ENCODE results near the gene DCBLD1. TPM values are rescaled to one million over a fixed set of nuclear protein-coding genes. Genes with fewer than 3 reads are reported as not detected.

DCBLD1 gene
- total RNA-seq, 1 experiment from 2014 or later, result 19.5 TPM

- TF ChIP-seq SIN3A (IDR thresholded peaks at IDR 0.05; ENCODE audit: low read depth) (no peak), SRF (IDR thresholded peaks at IDR 0.05; ENCODE audit: low read depth) (no peak), EZH2phosphoT487 (IDR thresholded peaks at IDR 0.05; ENCODE audit: borderline replicate concordance) (no peak), YY1 (IDR thresholded peaks at IDR 0.05; ENCODE audit: extremely low read depth, insufficient replicate concordance, low read depth, low read length) (no peak), MAX (IDR thresholded peaks at IDR 0.05) (no peak), POLR2A (IDR thresholded peaks at IDR 0.05; ENCODE audit: borderline replicate concordance, extremely low read depth, insufficient read depth, insufficient read length) (no peak)
- RAD21 ChIA-PET (ENCODE audit: low non-redundant PET in 1 of 2, low total read pairs in 2 of 2, uncharacterized antibody in 2 of 2, unreplicated experiment in 2 of 2), result no interaction called here
- POLR2A ChIA-PET, result no interaction called here
Observed at GRCh38 chr6:117531346-117531745, 48.9 kb downstream of the DCBLD1 start.

GRCh38 chr6:117531809-117532725 lies 49.6 kb downstream of the DCBLD1 start:
- POLR2A ChIA-PET, result no interaction called here
- BruUV-seq (replicated peaks), result no TSS peak
- H3K9me2 ChIP-seq (ENCODE audit: insufficient read depth), result no peaks in the 10 kb centered on the region
- H3K9me3 ChIP-seq (ENCODE audit: control insufficient read depth in 1 of 2, insufficient read depth in 1 of 2, low read depth in 1 of 2, low read length in 2 of 2), result no peaks in the 10 kb centered on the region
- ATAC-seq, result no peak
- no peak overlapping the region for H3K4me2 ChIP-seq (ENCODE audit: low read length)
- H4K20me1 ChIP-seq (ENCODE audit: insufficient read depth), result no peaks in the 10 kb centered on the region
- CTCF ChIA-PET, result no interaction called here
- H3K4me1 ChIP-seq (ENCODE audit: control insufficient read depth in 1 of 2, insufficient read depth in 2 of 2, low read length in 2 of 2), result peaks cover 7 to 10% of the 10 kb centered on the region in 2 experiments; a peak in 2 of 4 replicates
- no peaks in the 10 kb centered on the region for H3K27me3 ChIP-seq (ENCODE audit: insufficient read depth, low read length)
- no peak overlapping the region for H2AFZ ChIP-seq (ENCODE audit: low read depth, low read length, poor library complexity, severe bottlenecking)
- H3K36me3 ChIP-seq (ENCODE audit: control insufficient read depth in 1 of 2, insufficient read depth in 2 of 2, low read length in 2 of 2), result 0 out of 4 replicates have a peak, but pooled peaks cover 0 to 4% of the 10 kb centered on the region in 2 experiments
- no peak overlapping the region for H3K9ac ChIP-seq (ENCODE audit: low read length)
- no peak for DNase-seq (ENCODE audit: low read depth, low spot score)
- RAD21 ChIA-PET (ENCODE audit: low non-redundant PET in 1 of 2, low total read pairs in 2 of 2, uncharacterized antibody in 2 of 2, unreplicated experiment in 2 of 2), result no interaction called here
- TF ChIP-seq REST (IDR thresholded peaks at IDR 0.05; ENCODE audit: low read depth), result no peak
- TF ChIP-seq POLR2A (IDR thresholded peaks at IDR 0.05; ENCODE audit: borderline replicate concordance, extremely low read depth, insufficient read depth, insufficient read length), result no peak
- TF ChIP-seq CTCF (IDR thresholded peaks at IDR 0.05 in 2 of 3, conservative IDR thresholded peaks at IDR 0.05 in 1 of 3; ENCODE audit: borderline replicate concordance in 1 of 3, insufficient read depth in 1 of 3, low read depth in 2 of 3, low read length in 2 of 3), result no peak
- TF ChIP-seq SRF (IDR thresholded peaks at IDR 0.05; ENCODE audit: low read depth), result no peak
- TF ChIP-seq EGR1 (IDR thresholded peaks at IDR 0.05; ENCODE audit: low read depth), result no peak
- no peak for TF ChIP-seq TCF7L2 (IDR thresholded peaks at IDR 0.05; ENCODE audit: borderline replicate concordance, extremely low read depth, insufficient read depth, insufficient read length)
- TF ChIP-seq EZH2phosphoT487 (IDR thresholded peaks at IDR 0.05; ENCODE audit: borderline replicate concordance), result no peak
- TF ChIP-seq ZFX (IDR thresholded peaks at IDR 0.05), result no peak
- TF ChIP-seq POLR2AphosphoS5 (IDR thresholded peaks at IDR 0.05; ENCODE audit: low read depth, low read length), result no peak
- no peak overlapping the region for H3K27ac ChIP-seq (ENCODE audit: low read depth, low read length)
- no peaks in the 10 kb centered on the region for H3K79me2 ChIP-seq (ENCODE audit: insufficient read depth, low read length)
- H3K4me3 ChIP-seq (replicated peaks in 1 of 2; ENCODE audit: low read depth in 1 of 2, low read length in 2 of 2), result no peak overlapping the region
- intact Hi-C loops (cut with micrococcal nuclease), result no loop called here

More at GRCh38 chr6:117531346-117531745, 48.9 kb downstream of the DCBLD1 start:
- Histone ChIP-seq H3K9ac (ENCODE audit: low read length) (no peak overlapping the region), H4K20me1 (ENCODE audit: insufficient read depth) (no peaks in the 10 kb centered on the region), H3K4me3 (replicated peaks in 1 of 2; ENCODE audit: low read depth in 1 of 2, low read length in 2 of 2) (no peak overlapping the region), H3K79me2 (ENCODE audit: insufficient read depth, low read length) (no peaks in the 10 kb centered on the region), H3K9me3 (ENCODE audit: control insufficient read depth in 1 of 2, insufficient read depth in 1 of 2, low read depth in 1 of 2, low read length in 2 of 2) (no peaks in the 10 kb centered on the region), H3K27ac (ENCODE audit: low read depth, low read length) (no peak overlapping the region), H3K4me2 (ENCODE audit: low read length) (no peak overlapping the region), H3K9me2 (ENCODE audit: insufficient read depth) (no peaks in the 10 kb centered on the region), H3K36me3 (ENCODE audit: control insufficient read depth in 1 of 2, insufficient read depth in 2 of 2, low read length in 2 of 2) (0 out of 4 replicates have a peak, but pooled peaks cover 0 to 4% of the 10 kb centered on the region in 2 experiments), H2AFZ (ENCODE audit: low read depth, low read length, poor library complexity, severe bottlenecking) (no peak overlapping the region), H3K4me1 (ENCODE audit: control insufficient read depth in 1 of 2, insufficient read depth in 2 of 2, low read length in 2 of 2) (peaks cover 5% of the 10 kb centered on the region in 2 experiments; a peak in 2 of 4 replicates), H3K27me3 (ENCODE audit: insufficient read depth, low read length) (no peaks in the 10 kb centered on the region)
- DNase-seq (ENCODE audit: low read depth, low spot score), result no peak
- CTCF ChIA-PET, result no interaction called here
- no peak for ATAC-seq
- intact Hi-C loops (cut with micrococcal nuclease), result no loop called here
- no TSS peak for BruUV-seq (replicated peaks)
